Measurements from ENCODE around the gene PANX1. TPM values are rescaled to one million over a fixed set of nuclear protein-coding genes. Genes with fewer than 3 reads are reported as not detected.

The PANX1 gene
- total RNA-seq, 1 experiment from 2014 or later = 39.0 TPM

- H3K27ac ChIP-seq (ENCODE audit: low read depth, low read length, poor library complexity, severe bottlenecking) = no peak overlapping the region
- BruUV-seq (replicated peaks) = no TSS peak
- TF ChIP-seq CTCF (conservative IDR thresholded peaks at IDR 0.05; ENCODE audit: low read depth, low read length) (no peak), EZH2 (IDR thresholded peaks at IDR 0.05; ENCODE audit: borderline replicate concordance, low read depth, low read length, poor library complexity, severe bottlenecking) (no peak)
- no peak overlapping the region for H3K4me3 ChIP-seq (ENCODE audit: low read depth, low read length, poor library complexity, severe bottlenecking)
- no peaks in the 10 kb centered on the region for H3K36me3 ChIP-seq (ENCODE audit: insufficient read depth, low read length, poor library complexity, severe bottlenecking)
- no peaks in the 10 kb centered on the region for H3K9me3 ChIP-seq (ENCODE audit: low read depth, low read length, poor library complexity, severe bottlenecking)
- no peaks in the 10 kb centered on the region for H3K4me1 ChIP-seq (ENCODE audit: insufficient read depth, low read length, poor library complexity, severe bottlenecking)
- intact Hi-C loops (cut with micrococcal nuclease; ENCODE audit: unreplicated experiment) = no loop called here
- DNase-seq (ENCODE audit: low spot score) = no peak
- POLR2A ChIA-PET (ENCODE audit: low non-redundant PET) = no interaction called here
- CTCF ChIA-PET = no interaction called here
- H3K27me3 ChIP-seq (replicated peaks; ENCODE audit: insufficient read depth, low read depth, low read length, poor library complexity) = no peaks in the 10 kb centered on the region
Measured at GRCh38 chr11:94145431-94145830, 16.8 kb downstream of the PANX1 start.

GRCh38 chr11:94145916-94146315 lies 17.3 kb downstream of the PANX1 start:
- Histone ChIP-seq H3K4me3 (ENCODE audit: low read depth, low read length, poor library complexity, severe bottlenecking) (no peak overlapping the region), H3K4me1 (ENCODE audit: insufficient read depth, low read length, poor library complexity, severe bottlenecking) (no peaks in the 10 kb centered on the region), H3K9me3 (ENCODE audit: low read depth, low read length, poor library complexity, severe bottlenecking) (no peaks in the 10 kb centered on the region), H3K36me3 (ENCODE audit: insufficient read depth, low read length, poor library complexity, severe bottlenecking) (no peaks in the 10 kb centered on the region), H3K27me3 (replicated peaks; ENCODE audit: insufficient read depth, low read depth, low read length, poor library complexity) (no peaks in the 10 kb centered on the region), H3K27ac (ENCODE audit: low read depth, low read length, poor library complexity, severe bottlenecking) (no peak overlapping the region)
- ChIA-PET CTCF (no interaction called here), POLR2A (ENCODE audit: low non-redundant PET) (no interaction called here)
- intact Hi-C loops (cut with micrococcal nuclease; ENCODE audit: unreplicated experiment) = no loop called here
- no TSS peak for BruUV-seq (replicated peaks)
- TF ChIP-seq CTCF (conservative IDR thresholded peaks at IDR 0.05; ENCODE audit: low read depth, low read length) (no peak), EZH2 (IDR thresholded peaks at IDR 0.05; ENCODE audit: borderline replicate concordance, low read depth, low read length, poor library complexity, severe bottlenecking) (no peak)
- no peak for DNase-seq (ENCODE audit: low spot score)

GRCh38 chr11:94147433-94147845 lies 18.8 kb downstream of the PANX1 start:
- TF ChIP-seq CTCF (conservative IDR thresholded peaks at IDR 0.05; ENCODE audit: low read depth, low read length) = no peak
- no peak for TF ChIP-seq EZH2 (IDR thresholded peaks at IDR 0.05; ENCODE audit: borderline replicate concordance, low read depth, low read length, poor library complexity, severe bottlenecking)
- H3K4me3 ChIP-seq (ENCODE audit: low read depth, low read length, poor library complexity, severe bottlenecking) = no peak overlapping the region
- no TSS peak for BruUV-seq (replicated peaks)
- H3K9me3 ChIP-seq (ENCODE audit: low read depth, low read length, poor library complexity, severe bottlenecking) = no peaks in the 10 kb centered on the region
- H3K27ac ChIP-seq (ENCODE audit: low read depth, low read length, poor library complexity, severe bottlenecking) = no peak overlapping the region
- intact Hi-C loops (cut with micrococcal nuclease; ENCODE audit: unreplicated experiment) = no loop called here
- no peaks in the 10 kb centered on the region for H3K36me3 ChIP-seq (ENCODE audit: insufficient read depth, low read length, poor library complexity, severe bottlenecking)
- no peak for DNase-seq (ENCODE audit: low spot score)
- H3K27me3 ChIP-seq (replicated peaks; ENCODE audit: insufficient read depth, low read depth, low read length, poor library complexity) = no peaks in the 10 kb centered on the region
- CTCF ChIA-PET = no interaction called here
- H3K4me1 ChIP-seq (ENCODE audit: insufficient read depth, low read length, poor library complexity, severe bottlenecking) = peaks cover 9% of the 10 kb centered on the region
- POLR2A ChIA-PET (ENCODE audit: low non-redundant PET) = no interaction called here

Measured in A673 (cell line).